Hepatocyte (in vitro differentiated cells): Measurements from ENCODE around the gene DDX5.

Experiments used
- CTCF ChIP-seq: fragments of 200-600 bp; sonication (generic); IDR thresholded peaks from 2 replicates; pipeline ENCODE4 v1.5.1; 2016; ENCODE audit warnings: antibody characterized with exemption, mild to moderate bottlenecking; ENCODE audit not compliant: poor library complexity
- EZH2 ChIP-seq: fragments of 200-600 bp; sonication (generic); IDR thresholded peaks from 2 replicates; pipeline ENCODE4 v1.6.1; 2016; ENCODE audit warnings: antibody characterized with exemption, mild to moderate bottlenecking, borderline replicate concordance

- TF ChIP-seq CTCF = no peak
- TF ChIP-seq EZH2 = no peak
These were observed 49.9 kb downstream of the DDX5 start for GRCh38 chr17:64455993-64456885.
